HepG2 (cell line): Measurements from ENCODE around the gene RBFOX1. TPM values are rescaled to one million over a fixed set of nuclear protein-coding genes. Genes with fewer than 3 reads are reported as not detected.

Source experiments
- ATAC-seq: fragments of 200-7000 bp; cut with Tn5 transposase; 3 replicates; pipeline ENCODE4 v1.9.1; 2020; ENCODE audit warnings: mild to moderate bottlenecking, moderate library complexity
- BruUV-seq: library from RNA; stranded (reverse); fragments of 400-500 nt; replicated peaks from 2 replicates; lab custom pipeline; 2021; lab: Mats Ljungman, UMichigan
- CTCF ChIA-PET: fragments of 300-600 bp; formaldehyde crosslinking; extraction: SDS; loops from one replicate; lab custom pipeline; 2021; ENCODE audit warnings: low total read pairs, inconsistent platforms, low intra/inter-chr PET ratio; lab: Yijun Ruan, JAX
- POLR2A ChIA-PET: fragments of 350-600 bp; sonication (Branson Sonifier 250); formaldehyde crosslinking; loops from one replicate; lab custom pipeline; 2020; ENCODE audit warnings: antibody characterized with exemption, inconsistent platforms; lab: Yijun Ruan, JAX
- DNase-seq: peaks from one replicate; pipeline ENCODE4 v3.0.0-alpha.2; 2015; ENCODE audit warnings: low spot score
- FAIRE-seq: peaks from 3 replicates; lab custom pipeline; 2011; peaks lifted over from hg19 to GRCh38; lab: Jason Lieb, UNC
- H2AFZ ChIP-seq: one replicate; pipeline ENCODE4 v1.6.1; 2011; ENCODE audit warnings: low read length, inconsistent platforms
- H3K27ac ChIP-seq: fragments of 300-600 bp; 3 replicates; pipeline ENCODE4 v1.8.0; 2011; ENCODE audit warnings: mixed run types, mild to moderate bottlenecking, mixed read lengths, low read length, inconsistent platforms; ENCODE audit not compliant: insufficient read depth; ENCODE audit errors: extremely low read length
- H3K27me3 ChIP-seq, 2 experiments: fragments of 200-600 bp in 1 of 2; 2 replicates in 1 of 2; 3 replicates in 1 of 2; pipeline versions ENCODE4 v1.6.0 to v1.8.0; 2011; ENCODE audit warnings: low read length in 2 of 2, mild to moderate bottlenecking in 2 of 2, moderate library complexity in 2 of 2, inconsistent platforms in 1 of 2; ENCODE audit not compliant: insufficient read depth in 2 of 2, control insufficient read depth in 1 of 2
- H3K36me3 ChIP-seq, 2 experiments: fragments of 200-600 bp in 1 of 2; replicated peaks in 1 of 2; 2 replicates in 1 of 2; 3 replicates in 1 of 2; pipeline versions ENCODE4 v1.5.1 to v1.8.0; 2011; ENCODE audit warnings: low read length in 2 of 2, inconsistent platforms in 1 of 2; ENCODE audit not compliant: insufficient read depth in 2 of 2, control insufficient read depth in 1 of 2
- H3K4me1 ChIP-seq: 2 replicates; pipeline ENCODE4 v1.5.1; 2012; ENCODE audit warnings: low read length, inconsistent platforms; ENCODE audit not compliant: insufficient read depth
- H3K4me2 ChIP-seq: 2 replicates; pipeline ENCODE4 v1.6.0; 2011; ENCODE audit warnings: low read depth, low read length, inconsistent platforms
- H3K4me3 ChIP-seq, 3 experiments: fragments of 200-600 bp in 1 of 3; sonication (generic), shearing (Covaris generic) in 1 of 3; replicated peaks in 1 of 3; 2 replicates each; pipeline ENCODE4 v1.5.1; 2011 to 2016; ENCODE audit warnings: low read length in 3 of 3, inconsistent platforms in 2 of 3, low read depth in 2 of 3, mild to moderate bottlenecking in 2 of 3, control low read depth in 1 of 3, mixed read lengths in 1 of 3; ENCODE audit not compliant: insufficient read depth in 1 of 3
- H3K79me2 ChIP-seq: one replicate; pipeline ENCODE4 v1.6.1; 2011; ENCODE audit warnings: low read length, inconsistent platforms; ENCODE audit not compliant: insufficient read depth
- H3K9ac ChIP-seq: 2 replicates; pipeline ENCODE4 v1.6.0; 2011; ENCODE audit warnings: mild to moderate bottlenecking, low read depth, low read length, inconsistent platforms; ENCODE audit not compliant: insufficient read depth
- H3K9me3 ChIP-seq: 2 replicates; pipeline ENCODE4 v1.5.1; 2012; ENCODE audit warnings: mild to moderate bottlenecking, low read length
- H4K20me1 ChIP-seq: 2 replicates; pipeline ENCODE4 v1.6.0; 2011; ENCODE audit warnings: inconsistent platforms, mild to moderate bottlenecking, low read length, moderate library complexity; ENCODE audit not compliant: insufficient read depth
- FLYWCH1 ChIP-seq: sonication (generic); formaldehyde crosslinking; IDR thresholded peaks from 2 replicates; pipeline ENCODE4 v1.8.1; 2023; ENCODE audit warnings: mild to moderate bottlenecking, missing genetic modification reagents
- NR2F1 ChIP-seq, 2 experiments: fragments of 450-650 bp in 1 of 2; formaldehyde crosslinking in 1 of 2; IDR thresholded peaks; 2 replicates each; pipeline versions ENCODE4 v1.5.0 to v1.6.1; 2016 to 2020; ENCODE audit warnings: mild to moderate bottlenecking in 1 of 2, missing compliant biosample characterization in 1 of 2, missing genetic modification reagents in 1 of 2, moderate library complexity in 1 of 2
- NR3C1 ChIP-seq: sonication (generic); formaldehyde crosslinking; IDR thresholded peaks from 2 replicates; pipeline ENCODE4 v1.4.0; 2020; ENCODE audit warnings: missing genetic modification reagents
- PHF20 ChIP-seq: sonication (generic); formaldehyde crosslinking; IDR thresholded peaks from 2 replicates; pipeline ENCODE4 v1.5.0; 2020; ENCODE audit warnings: mild to moderate bottlenecking, missing genetic modification reagents
- PRPF4 ChIP-seq: fragments of 200-400 bp; formaldehyde crosslinking; IDR thresholded peaks from 2 replicates; pipeline ENCODE4 v1.6.1; 2016; ENCODE audit warnings: low read length, low read depth; ENCODE audit not compliant: poor library complexity, severe bottlenecking
- UBTF ChIP-seq: sonication (generic); formaldehyde crosslinking; IDR thresholded peaks from 2 replicates; pipeline ENCODE4 v1.4.0; 2020; ENCODE audit warnings: mild to moderate bottlenecking, missing genetic modification reagents
- ZNF275 ChIP-seq: sonication (generic); formaldehyde crosslinking; IDR thresholded peaks from 2 replicates; pipeline ENCODE4 v1.8.0; 2022; ENCODE audit warnings: missing genetic modification reagents, mild to moderate bottlenecking, inconsistent platforms, borderline replicate concordance
- ZNF30 ChIP-seq: sonication (generic); formaldehyde crosslinking; IDR thresholded peaks from 2 replicates; pipeline ENCODE4 v1.5.0; 2020; ENCODE audit warnings: mild to moderate bottlenecking, missing genetic modification reagents
- ZNF761 ChIP-seq: sonication (generic); formaldehyde crosslinking; conservative IDR thresholded peaks from 2 replicates; pipeline ENCODE4 v1.4.0; 2020; ENCODE audit warnings: mild to moderate bottlenecking, missing genetic modification reagents
- WGBS: methylation state at CpG from one replicate; pipeline ENCODE4 v1.1.6; 2017; ENCODE audit warnings: low lambda C conversion rate; 5-methylcytosine and 5-hydroxymethylcytosine counted together
- in situ Hi-C: cut with HindIII; loops from 2 replicates; pipeline ENCODE4 v1.10.0; 2017; ENCODE audit warnings: low pct_unique_long_range_greater_than_20kb; ENCODE audit not compliant: extremely low pct_ligation_motif_present
- intact Hi-C: fragments of 100-400 bp; cut with micrococcal nuclease; formaldehyde crosslinking; loops from one replicate; pipeline ENCODE4 v1.10.0; 2022; ENCODE audit not compliant: unreplicated experiment
- polyA plus RNA-seq, 8 experiments: library from polyadenylated mRNA; depleted of rRNA in 3 of 8; stranded (reverse) in 7 of 8; unstranded in 1 of 8; fragments of >200 nt; fragmentation: Illumina TruSeq in 4 of 8; extraction: Trizol in 4 of 8; gene quantifications; 2 replicates each; pipeline versions ENCODE4 v1.2.1 to v1.2.3, GENCODE V29; 2011 to 2016; ENCODE audit warnings: low read depth in 4 of 8, missing spikeins in 1 of 8, mixed read lengths in 1 of 8; ENCODE audit not compliant: insufficient read depth in 1 of 8
- small RNA-seq, 3 experiments: library from RNA; depleted of rRNA; stranded (forward); fragments of <200 nt; gene quantifications; one replicate each; pipeline ENCODE3, GENCODE V24; 2012; ENCODE audit warnings: low read depth in 2 of 3, low replicate concordance in 1 of 3; ENCODE audit not compliant: insufficient read length in 3 of 3, insufficient read depth in 2 of 3
- total RNA-seq, 5 experiments: library from RNA; depleted of rRNA; stranded (reverse); fragments of >200 nt; fragmentation: Illumina TruSeq; extraction: Trizol; gene quantifications; 2 replicates each; pipeline ENCODE4 v1.2.3, GENCODE V29; 2016; ENCODE audit warnings: low read depth in 1 of 5

Gene RBFOX1
- total and polyA plus RNA-seq, 2 of the 13 experiments (the other 11 are each of a cell fraction or from before 2014, with no cell fraction given): not detected

GRCh38 chr16:7755347-7755882 lies 422.8 kb downstream of the RBFOX1 start:
- in situ Hi-C loops: no loop called here
- Histone ChIP-seq H3K4me2 (no peak overlapping the region), H3K27me3 (no peaks in the 10 kb centered on the region), H3K9me3 (peaks cover 18% of the 10 kb centered on the region), H3K4me3 (no peak overlapping the region), H3K27ac (no peak overlapping the region), H3K9ac (no peak overlapping the region), H4K20me1 (no peaks in the 10 kb centered on the region), H2AFZ (no peak overlapping the region), H3K79me2 (no peaks in the 10 kb centered on the region), H3K4me1 (no peaks in the 10 kb centered on the region), H3K36me3 (no peaks in the 10 kb centered on the region)
- CTCF ChIA-PET: no interaction called here
- ATAC-seq: no peak
- POLR2A ChIA-PET: no interaction called here
- no TSS peak for BruUV-seq
- DNase-seq: no peak
- intact Hi-C loops: no loop called here
- 5% methylated on average over 6 of the region's 6 CpGs for WGBS
- no peak for TF ChIP-seq NR3C1 (CRISPR knock-in tag)
- no peak for TF ChIP-seq ZNF275 (CRISPR knock-in tag)
- no peak for TF ChIP-seq ZNF30 (CRISPR knock-in tag)
- no peak for TF ChIP-seq PHF20 (CRISPR knock-in tag)
- TF ChIP-seq FLYWCH1 (CRISPR knock-in tag): no peak
- TF ChIP-seq PRPF4: no peak
- TF ChIP-seq ZNF761 (CRISPR knock-in tag): no peak
- no peak for TF ChIP-seq UBTF (CRISPR knock-in tag)
- TF ChIP-seq NR2F1 (CRISPR knock-in tag; IDR thresholded peaks at IDR 0.05): no peak
- FAIRE-seq: no peak

Small RNA genes lying within 50 kb of the gene (small RNA-seq; reads per million reads assigned to genes)
- gene RF00537: 0 reads per million in 3 experiments
- gene RF00561: 0 reads per million in 3 experiments
